ENCODE results near the gene COL24A1. TPM values are rescaled to one million over a fixed set of nuclear protein-coding genes. Genes with fewer than 3 reads are reported as not detected.

The COL24A1 gene
- total and polyA plus RNA-seq, 2 of the 13 experiments (the other 11 are each of a cell fraction or from before 2014, with no cell fraction given): 0.04 to 0.13 TPM

GRCh38 chr1:86064899-86065298, 91.7 kb downstream of the COL24A1 start (continued):
- TF ChIP-seq HMGXB4 (CRISPR knock-in tag; IDR thresholded peaks at IDR 0.05; ENCODE audit: borderline replicate concordance in 1 of 2, low read depth in 1 of 2) (no peak), HOXA7 (CRISPR knock-in tag; IDR thresholded peaks at IDR 0.05) (no peak), SAP130 (CRISPR knock-in tag; IDR thresholded peaks at IDR 0.05; ENCODE audit: low read depth) (no peak), FOXO1 (CRISPR knock-in tag; IDR thresholded peaks at IDR 0.05) (no peak), ZNF674 (CRISPR knock-in tag; IDR thresholded peaks at IDR 0.05; ENCODE audit: low read depth) (no peak), ZNF598 (CRISPR knock-in tag; IDR thresholded peaks at IDR 0.05; ENCODE audit: borderline replicate concordance) (no peak), POLR2AphosphoS2 (IDR thresholded peaks at IDR 0.05; ENCODE audit: low read depth, low read length) (no peak)

- no peaks in the 10 kb centered on the region for H4K20me1 ChIP-seq (ENCODE audit: insufficient read depth, low read length)
- no peaks in the 10 kb centered on the region for H3K27me3 ChIP-seq (ENCODE audit: control insufficient read depth in 1 of 2, insufficient read depth in 2 of 2, low read length in 2 of 2)
- no peak for DNase-seq (ENCODE audit: low spot score)
- H3K79me2 ChIP-seq (ENCODE audit: insufficient read depth, low read length): no peaks in the 10 kb centered on the region
- no peak overlapping the region for H3K27ac ChIP-seq (ENCODE audit: extremely low read length, insufficient read depth, low read length)
- ChIA-PET CTCF (ENCODE audit: low intra/inter-chr PET ratio, low total read pairs) (no interaction called here), POLR2A (no interaction called here)
- H3K4me2 ChIP-seq (ENCODE audit: low read depth, low read length): no peak overlapping the region
- BruUV-seq (replicated peaks): no TSS peak
- no peaks in the 10 kb centered on the region for H3K9me3 ChIP-seq (ENCODE audit: low read length)
- ATAC-seq: no peak
- no peak for FAIRE-seq
- H3K9ac ChIP-seq (ENCODE audit: insufficient read depth, low read depth, low read length): no peak overlapping the region
- no peak overlapping the region for H3K4me3 ChIP-seq (replicated peaks in 1 of 3; ENCODE audit: insufficient read depth in 1 of 3, low read depth in 2 of 3, low read length in 3 of 3)
- TF ChIP-seq ZFP82 (CRISPR knock-in tag; IDR thresholded peaks at IDR 0.05; ENCODE audit: borderline replicate concordance): no peak
- TF ChIP-seq ZNF674 (CRISPR knock-in tag; IDR thresholded peaks at IDR 0.05; ENCODE audit: low read depth): no peak
- no peak for TF ChIP-seq ZMAT5 (CRISPR knock-in tag; IDR thresholded peaks at IDR 0.05; ENCODE audit: borderline replicate concordance, low read depth)
- TF ChIP-seq NR2F1 (CRISPR knock-in tag; IDR thresholded peaks at IDR 0.05): no peak
- H3K36me3 ChIP-seq (replicated peaks in 1 of 2; ENCODE audit: control insufficient read depth in 1 of 2, insufficient read depth in 2 of 2, low read length in 2 of 2): no peaks in the 10 kb centered on the region
- no peaks in the 10 kb centered on the region for H3K4me1 ChIP-seq (ENCODE audit: insufficient read depth, low read length)
- WGBS (ENCODE audit: low lambda C conversion rate): 3% methylated on average over 1 of the region's 1 CpG
- in situ Hi-C loops (cut with HindIII; ENCODE audit: extremely low pct_ligation_motif_present, low pct_unique_long_range_greater_than_20kb) (no loop called here), intact Hi-C loops (cut with micrococcal nuclease; ENCODE audit: unreplicated experiment) (no loop called here)
- H2AFZ ChIP-seq (ENCODE audit: low read length): no peak overlapping the region
Observed at GRCh38 chr1:86063721-86064120, 92.9 kb downstream of the COL24A1 start.
